Measurements from ENCODE around the gene MMP14.
"Not testable (repeated sequence)": the region's sequence is repeated elsewhere in the genome, so short reads cannot be mapped to it uniquely, and the experiment has no call there.

MMP14 gene
- 0.39 to 1.8 (median 1.6) reads per million in 4 experiments for total RNA-seq

DNA sequence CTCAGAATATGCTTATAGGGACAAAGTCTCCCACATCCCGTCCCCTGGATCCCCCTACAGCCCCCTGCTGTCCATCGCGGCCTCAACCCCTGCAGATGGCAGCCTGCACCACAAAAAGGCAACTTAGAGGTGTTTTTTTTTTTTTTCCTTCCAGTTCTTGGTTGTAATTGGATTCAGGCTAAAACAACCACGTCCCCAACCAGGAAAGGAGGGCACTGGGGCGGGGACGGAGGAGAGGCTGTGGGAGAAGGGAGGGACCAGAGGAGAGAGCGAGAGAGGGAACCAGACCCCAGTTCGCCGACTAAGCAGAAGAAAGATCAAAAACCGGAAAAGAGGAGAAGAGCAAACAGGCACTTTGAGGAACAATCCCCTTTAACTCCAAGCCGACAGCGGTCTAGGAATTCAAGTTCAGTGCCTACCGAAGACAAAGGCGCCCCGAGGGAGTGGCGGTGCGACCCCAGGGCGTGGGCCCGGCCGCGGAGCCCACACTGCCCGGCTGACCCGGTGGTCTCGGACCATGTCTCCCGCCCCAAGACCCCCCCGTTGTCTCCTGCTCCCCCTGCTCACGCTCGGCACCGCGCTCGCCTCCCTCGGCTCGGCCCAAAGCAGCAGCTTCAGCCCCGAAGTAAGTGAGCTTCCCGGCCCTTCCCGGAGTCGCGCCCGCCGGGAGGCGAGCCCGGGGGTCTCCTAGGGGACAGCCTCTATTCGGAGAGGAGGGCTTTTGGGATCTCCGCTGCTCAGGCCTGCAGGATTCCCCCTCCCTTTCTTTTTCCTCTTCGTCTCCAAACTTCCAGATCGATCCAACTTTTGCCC, at the start of gene MMP14:
Gene MMP14, plus strand, starts transcription at position 285 of the 813 bp plus-strand sequence. Its CDS starts 233 bp downstream, at position 518.
- no peak for DNase-seq

DNA sequence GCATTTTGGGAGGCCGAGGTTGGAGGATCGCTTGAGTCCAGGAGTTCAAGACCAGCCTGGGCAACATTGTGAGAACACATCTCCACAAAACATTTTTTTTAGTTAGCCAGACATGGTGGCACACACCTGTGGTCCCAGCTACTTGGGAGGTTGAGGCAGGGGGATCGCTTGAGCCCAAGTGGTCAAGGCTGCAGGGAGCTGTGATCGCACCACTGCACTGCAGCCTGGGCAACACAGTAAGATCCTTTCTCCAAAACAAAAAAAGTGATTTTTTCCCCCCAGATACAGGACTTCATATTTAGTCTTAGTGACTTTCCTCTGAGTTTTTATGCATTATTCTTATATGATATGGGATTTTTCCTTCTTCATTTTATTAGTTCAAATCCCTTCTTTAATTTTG, 49.7 kb upstream of the MMP14 start:
- DNase-seq: no peak

DNA sequence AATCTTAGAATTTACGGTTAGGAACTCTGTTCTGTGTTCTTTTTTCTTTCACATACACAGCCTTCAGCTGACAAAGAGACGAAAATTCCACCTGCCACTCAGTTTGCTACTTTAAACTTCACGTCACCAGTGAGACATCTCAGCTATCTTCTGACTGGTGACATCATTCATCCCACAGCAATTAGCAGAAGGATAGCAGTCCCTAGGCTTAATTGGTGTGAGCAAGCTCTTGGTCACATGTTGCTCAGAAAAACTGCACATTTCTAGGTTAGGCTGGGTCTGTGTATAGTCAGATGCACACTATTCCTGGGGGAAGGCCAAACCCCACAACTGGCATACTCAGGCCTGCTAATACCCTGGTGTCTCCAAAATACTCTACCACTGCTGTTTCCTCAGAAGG, 45.1 kb upstream of the MMP14 start:
- DNase-seq: no peak

DNA sequence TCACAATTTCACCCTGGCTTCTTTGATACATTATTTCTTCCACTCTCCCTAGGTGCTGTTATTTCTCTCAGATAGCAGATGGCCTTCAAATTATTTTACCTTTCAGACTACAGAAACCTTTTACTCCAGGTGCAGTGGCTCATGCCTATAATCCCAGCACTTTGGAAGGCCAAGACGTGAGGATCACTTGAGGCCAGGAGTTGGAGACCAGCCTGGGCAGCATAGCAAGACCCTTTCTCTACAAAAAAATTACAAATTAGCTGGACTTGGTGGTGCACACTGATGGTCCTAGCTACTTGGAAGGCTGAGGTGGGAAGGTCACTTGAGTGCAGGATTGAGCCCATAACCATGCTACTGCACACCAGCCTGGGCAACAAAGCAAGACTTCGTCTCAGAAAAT, 44.2 kb upstream of the MMP14 start:
- DNase-seq: no peak

DNA sequence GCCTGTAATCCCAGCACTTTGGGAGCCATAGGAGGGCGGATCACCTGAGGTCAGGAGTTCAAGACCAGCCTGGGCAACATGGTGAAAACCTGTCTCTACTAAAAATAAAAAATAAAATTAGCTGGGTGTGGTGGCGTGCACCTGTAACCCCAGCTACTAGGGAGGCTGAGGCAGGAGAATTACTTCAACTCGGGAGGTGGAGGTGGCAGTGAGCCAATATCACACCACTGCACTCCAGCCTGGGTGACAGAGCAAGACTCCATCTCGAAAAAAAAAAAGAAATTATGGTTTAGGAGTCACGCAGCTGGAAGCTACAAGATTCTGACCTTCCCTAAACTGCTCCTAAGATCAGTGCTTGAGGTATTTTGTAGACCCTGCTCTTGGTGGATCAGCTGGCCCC, 42.8 kb upstream of the MMP14 start:
- DNase-seq: not testable (repeated sequence)

DNA sequence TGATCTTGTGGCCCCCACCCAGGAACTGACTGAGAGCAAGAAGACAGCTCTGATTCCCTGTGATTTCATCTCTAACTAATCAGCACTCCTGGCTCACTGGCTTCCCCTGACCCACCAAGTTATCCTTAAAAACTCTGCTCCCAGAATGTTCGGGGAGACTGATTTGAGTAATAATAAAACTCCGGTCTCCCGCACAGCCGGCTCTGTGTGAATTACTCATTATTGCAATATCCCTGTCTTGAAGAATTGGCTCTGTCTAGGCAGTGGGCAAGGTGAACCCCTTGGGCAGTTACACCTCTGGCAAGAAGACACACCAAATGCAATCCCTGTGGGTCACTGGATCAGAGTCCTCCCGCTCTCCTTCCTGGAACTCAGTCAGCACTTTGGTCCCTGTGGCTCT, 42.4 kb upstream of the MMP14 start:
- DNase-seq: no peak

DNA sequence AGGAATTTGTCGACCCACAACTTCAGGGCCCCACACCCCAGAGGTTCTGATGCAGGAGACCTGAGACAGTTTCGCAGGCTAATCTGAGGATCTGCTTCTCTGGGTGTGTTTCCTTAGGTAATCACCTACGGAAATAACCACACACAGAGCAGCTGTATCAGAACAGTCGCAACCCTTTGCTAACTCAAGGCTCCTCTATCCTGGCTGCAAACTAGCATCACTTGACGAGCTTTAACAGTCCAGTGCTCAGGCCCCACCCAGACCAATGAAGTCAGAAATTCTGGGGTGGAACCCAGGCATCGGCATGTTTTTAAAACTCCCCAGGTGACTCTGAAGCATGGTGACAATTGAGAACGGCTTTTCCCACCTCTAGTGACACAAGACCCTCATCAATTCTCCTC, 41.8 kb upstream of the MMP14 start:
- DNase-seq: no peak

DNA sequence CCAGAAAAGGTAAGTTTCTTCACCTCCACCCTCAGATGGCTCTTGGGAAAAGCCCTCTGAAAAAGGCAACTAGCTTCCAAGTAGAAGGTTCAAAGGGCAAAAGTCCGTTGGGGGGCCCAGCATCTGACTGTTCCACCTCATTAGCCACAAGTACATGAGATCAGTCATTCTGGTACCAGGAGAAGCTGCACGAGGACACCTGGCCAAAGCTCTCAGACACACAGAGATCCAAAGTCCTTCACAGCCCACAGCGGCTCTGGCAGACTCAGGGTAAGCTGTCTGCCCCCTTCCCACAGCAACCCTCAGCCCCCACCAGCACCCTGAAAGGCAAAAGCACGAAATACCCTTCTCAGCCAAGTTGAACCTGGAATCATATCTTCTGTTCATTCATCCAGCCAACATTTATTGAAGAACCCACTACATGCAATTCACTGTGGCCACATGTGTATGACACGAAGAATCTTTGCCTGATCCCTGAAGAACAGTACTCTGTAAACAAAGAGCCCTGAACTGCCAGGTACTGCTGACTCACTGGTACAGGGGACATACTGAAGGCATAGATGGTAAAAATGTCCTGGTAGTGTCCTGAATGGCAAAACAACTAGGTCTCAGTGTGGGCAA, 40.2 kb upstream of the MMP14 start:
- no peak for DNase-seq

DNA sequence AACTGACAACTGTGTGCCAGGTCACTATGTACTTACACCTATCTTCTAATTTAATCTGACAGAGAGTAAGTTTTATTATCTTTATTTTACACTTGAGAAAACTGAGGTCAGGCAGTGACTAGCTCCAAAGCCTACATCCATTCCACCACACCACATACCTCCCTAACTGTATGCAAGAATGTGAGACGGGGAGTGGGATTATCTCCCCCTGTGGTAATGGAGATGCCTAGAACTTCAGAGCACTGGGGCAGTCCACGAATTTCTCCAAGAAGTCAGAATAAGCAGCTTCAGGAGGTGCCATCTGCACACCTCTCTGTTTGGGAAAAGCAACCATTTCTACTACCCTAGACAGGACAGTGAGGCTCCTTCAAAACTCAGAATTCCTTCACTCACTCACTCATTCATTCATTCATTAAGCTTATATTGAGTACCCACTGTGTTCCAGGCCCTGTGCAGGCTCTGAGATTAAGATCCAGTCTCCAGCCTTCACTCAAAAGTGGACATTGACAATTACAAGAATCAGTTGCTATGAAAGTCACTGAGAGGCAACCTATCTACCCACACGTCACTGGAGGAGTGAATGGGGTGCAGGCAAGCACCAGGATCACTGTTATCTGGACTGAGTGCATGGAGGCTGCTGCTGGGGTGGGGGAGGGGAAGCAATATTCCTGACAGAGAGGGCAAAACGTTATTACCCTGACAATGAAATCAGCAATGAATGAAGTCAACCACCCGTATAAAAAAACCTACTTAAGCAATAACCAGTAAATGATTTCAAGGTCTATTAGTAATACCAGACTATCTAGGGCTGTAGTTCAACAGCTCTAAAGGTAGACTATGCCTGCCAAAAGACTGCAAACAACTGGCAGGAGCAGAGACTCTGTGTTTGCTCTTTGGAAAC, 39.1 kb upstream of the MMP14 start:
- DNase-seq: no peak

DNA sequence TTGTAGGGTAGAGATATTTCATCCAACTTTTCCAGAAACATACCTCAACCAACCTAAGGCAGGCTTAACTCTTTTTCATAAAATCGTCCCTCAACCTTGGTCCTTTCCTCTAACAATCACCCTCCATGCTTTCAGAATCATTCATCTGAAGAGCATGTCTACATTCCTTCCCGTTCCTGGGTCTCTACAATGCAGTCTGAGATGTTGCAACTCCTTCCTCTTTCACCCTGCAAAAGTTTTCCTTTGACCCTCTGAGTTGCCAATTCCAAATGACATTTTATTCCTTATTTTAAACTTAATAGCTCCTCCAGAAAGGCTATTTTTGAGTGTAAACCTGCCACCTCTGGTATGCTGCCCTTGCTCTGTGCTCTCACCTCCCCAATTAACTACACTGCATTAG, 37.9 kb upstream of the MMP14 start:
- DNase-seq: no peak

DNA sequence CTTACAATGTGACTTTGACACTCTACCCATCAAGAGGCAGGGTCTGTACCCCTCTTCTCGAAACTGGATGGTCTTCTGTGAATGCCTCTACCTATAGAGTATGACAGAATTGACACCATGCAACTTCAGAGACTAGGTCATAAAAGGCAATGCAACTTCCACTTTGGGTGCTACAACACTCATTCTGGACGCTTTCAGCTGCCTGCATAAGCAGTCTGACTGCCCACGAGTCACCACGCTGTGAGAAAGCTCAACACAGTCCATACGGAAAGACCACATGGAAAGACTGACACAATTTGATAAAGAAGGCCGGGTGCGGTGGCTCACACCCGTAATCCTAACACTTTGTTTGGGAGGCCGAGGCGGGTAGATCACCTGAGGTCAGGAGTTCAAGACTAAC, 36.0 kb upstream of the MMP14 start:
- DNase-seq: no peak

DNA sequence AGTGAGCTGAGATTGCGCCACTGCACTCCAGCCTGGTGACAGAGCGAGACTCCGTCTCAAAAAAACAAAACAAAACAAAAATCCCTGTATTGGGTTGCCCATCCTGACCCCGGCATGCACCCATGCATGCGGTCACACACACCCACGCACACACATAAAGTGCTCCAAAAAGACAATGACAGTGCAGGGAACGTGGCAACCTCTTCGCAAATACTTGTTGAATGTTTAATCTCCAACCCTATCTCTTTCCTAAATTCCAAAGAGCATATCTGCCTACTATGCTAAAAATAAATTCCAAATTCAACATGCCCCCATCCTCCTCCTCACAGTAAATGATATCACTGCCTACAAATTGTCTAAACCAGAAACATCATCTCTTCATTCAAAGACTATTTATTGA, 34.7 kb upstream of the MMP14 start:
- DNase-seq: no peak

DNA sequence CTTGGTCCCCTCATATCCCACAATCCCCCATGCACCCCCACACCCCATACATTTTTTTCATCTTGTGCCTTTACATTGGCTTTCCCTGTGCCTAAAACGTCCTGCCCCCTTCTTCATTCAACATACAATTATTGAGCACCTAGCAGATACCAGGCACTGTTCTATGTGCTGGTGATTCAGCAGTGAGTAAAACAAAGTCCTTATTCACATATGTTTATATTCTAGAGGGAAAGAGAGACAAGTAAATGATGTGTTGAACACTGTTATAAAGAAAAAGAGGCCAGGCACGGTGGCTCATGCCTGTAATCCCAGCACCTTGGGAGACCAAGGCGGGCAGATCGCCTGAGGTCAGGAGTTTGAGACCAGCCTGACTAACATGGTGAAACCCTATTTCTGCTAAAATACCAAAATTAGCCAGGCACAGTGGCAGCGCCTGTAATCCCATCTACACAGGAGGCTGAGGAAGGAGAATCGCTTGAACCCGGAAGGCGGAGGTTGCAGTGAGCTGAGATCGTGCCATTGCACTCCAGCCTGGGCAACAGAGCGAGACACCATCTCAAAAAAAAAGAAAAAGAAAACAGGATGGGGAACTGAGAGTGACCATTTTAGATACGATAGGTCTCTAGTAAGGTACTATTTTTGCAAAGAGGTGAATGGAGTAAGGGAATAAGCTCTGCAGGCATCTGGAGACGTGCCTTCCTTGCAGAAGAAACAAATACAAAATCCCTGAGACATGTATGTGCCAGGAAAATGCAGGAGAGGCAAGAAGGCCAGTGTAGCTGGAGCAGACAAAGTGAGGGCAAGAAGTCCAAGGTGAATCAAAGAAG, 33.3 kb upstream of the MMP14 start:
- DNase-seq: no peak

DNA sequence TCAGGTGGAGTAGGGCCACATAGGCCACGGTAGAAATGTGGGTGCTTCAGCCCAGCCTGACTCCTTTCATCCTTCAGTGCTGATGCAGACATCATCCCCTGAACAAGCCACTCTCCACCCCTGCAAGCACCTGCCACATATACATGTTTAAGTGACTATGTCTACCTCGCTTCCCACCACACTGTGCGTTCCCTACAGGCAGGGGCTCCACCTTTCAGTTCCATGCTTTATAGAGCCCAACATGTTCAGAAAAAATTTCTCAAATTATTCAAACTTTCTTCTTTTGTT, 32.8 kb upstream of the MMP14 start:
- no peak for DNase-seq

DNA sequence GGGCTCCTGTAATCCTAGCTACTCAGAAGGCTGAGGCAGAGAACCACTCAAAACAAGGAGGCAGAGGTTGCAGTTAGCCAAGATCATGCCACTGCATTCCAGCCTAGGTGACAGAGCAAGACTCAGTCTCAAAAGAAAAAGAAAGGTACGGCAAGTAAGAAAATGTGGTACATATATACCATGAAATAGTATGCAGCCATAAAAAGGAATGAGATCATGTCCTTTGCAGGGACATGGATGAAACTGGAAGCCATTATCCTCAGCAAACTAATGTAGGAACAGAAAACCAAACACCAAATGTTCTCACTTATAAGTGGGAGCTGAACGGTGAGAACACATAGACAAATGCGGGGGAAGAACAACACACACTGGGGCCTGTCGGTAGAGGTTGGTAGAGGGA, 31.1 kb upstream of the MMP14 start:
- DNase-seq: not testable (repeated sequence)

DNA sequence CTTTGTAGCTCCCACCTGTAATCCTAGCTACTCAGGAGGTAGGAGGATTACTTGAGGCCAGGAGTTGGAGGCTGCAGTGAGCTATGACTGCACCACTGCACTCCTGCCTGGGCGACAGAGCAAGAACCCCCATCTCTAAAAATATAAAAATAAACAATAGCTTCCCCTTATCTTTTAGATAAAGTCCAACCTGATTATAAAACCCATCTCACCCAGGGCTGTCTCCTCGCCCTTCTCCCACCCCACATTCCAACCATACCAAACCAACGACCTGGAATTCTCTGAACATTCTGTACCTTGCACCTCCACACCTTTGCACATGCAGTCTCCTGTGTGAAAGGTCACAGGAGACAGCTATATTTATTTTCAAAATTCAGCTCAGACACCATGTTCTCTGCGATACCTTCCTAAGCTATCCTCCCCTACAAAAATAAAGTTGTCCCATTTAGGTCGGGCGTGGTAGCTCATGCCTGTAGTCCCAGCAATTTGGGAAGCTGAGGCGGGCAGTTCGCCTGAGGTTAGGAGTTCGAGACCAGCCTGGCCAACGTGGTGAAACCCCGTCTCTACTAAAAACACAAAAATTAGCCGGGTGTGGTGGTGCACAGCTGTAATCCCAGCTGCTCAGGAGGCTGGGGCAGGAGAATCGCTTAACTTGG, 28.8 kb upstream of the MMP14 start:
- no peak for DNase-seq

DNA sequence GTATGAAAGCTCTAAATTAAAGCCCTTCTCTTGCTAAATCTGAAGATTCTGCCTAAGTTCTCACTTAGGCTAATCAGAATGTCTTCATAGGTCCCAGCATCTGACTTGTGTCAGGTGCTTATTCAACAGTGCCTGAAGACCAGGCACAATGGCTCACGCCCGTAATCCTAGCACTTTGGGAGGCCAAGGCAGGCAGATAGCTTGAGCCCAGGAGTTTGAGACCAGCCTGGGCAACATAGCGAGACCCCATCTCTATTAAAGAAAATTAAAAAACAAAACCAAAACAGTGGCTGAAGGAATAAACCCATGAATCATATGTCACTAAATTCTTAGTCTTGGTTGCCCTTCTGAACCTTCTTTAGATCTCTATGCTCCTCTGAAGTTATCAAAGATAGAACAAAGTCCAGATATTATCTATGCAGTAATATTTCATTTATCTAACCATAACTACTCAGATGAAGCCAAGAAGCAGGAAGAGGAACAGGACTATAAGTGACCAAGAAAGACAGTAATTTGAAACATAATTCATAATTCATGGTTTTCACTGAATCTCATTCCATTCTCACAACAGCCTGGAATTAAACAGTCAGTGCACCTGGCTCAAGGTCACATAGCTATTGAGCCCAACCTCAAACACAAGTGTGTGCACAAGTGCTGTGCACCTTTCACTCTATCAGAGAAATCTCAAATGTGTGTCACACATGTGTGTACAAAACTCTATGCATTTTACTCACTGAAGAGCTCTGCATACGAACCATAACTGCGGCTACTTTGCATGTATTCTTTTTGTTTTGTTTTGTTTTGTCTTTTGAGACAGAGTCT, 27.8 kb upstream of the MMP14 start:
- no peak for DNase-seq

DNA sequence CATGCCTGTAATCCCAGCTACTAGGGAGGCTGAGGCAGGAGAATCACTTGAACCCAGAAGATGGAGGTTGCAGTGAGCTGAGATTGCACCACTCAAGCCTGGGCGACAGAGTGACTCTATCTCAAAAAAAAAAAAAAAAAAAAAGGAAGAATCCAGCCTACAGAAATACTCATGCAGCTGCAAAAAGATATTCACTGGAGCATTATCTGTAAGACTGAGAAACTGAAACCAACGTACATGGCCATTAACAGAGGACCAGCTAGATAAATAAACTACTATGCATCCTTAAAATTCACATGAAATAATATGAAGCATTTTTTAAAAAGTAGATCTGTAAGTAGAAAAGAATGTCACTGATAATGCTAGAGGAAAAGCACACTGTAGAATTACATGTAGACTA, 24.7 kb upstream of the MMP14 start:
- DNase-seq: no peak

DNA sequence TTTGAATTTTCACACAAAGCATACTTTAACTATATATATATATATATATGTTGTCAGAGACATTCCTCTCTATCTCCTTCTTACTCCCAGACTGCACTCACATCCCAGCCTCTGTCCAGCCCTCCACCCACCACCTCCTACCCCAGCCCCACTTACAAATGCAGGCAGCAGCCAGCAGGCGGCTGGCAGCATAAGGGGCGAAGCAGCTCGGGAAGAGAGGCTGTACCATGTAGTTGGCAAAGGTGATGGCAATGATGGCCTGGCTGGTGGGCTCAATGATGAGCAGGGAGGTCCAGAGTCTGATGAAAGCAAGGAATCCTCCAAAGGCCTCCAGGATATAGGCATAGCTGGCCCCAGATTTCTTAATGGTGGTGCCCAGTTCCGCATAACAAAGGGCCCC, 23.6 kb upstream of the MMP14 start:
- no peak for DNase-seq

DNA sequence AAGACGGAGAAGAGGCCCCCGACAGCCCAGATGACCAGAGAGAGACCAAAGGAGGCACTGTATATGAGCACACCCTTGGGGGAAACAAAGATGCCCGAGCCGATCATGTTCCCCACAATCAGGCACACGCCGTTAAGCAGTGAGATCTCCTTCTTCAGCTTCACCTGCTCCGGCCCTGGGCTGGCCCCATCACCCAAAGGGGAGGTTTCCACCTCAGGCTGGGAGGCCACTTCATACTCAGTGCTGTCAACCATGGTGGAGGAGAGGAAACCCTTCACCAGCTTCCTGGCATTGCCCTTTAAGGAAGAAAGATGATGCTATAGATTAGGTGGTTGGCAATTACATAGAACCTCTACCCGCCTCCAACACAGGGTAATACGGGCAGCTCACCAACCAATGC, 23.2 kb upstream of the MMP14 start:
- DNase-seq: no peak

DNA sequence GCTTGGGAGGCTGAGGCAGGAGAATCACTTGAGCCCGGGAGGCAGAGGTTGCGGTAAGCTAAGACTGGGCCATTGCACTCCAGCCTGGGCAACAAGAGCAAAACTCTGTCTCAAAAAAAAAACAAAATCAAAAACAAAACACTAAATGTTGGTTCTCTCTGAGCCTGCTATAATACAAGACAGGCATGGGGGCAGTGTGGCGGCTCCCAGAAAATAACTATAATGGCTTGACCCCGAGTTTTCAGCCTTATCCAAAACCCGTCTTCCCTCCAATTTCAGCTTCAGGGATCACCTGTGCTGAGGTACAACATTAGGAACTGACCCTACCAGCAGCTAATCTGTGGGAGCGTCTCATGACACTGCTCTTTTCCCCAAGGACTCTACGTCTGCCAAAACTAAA, 22.0 kb upstream of the MMP14 start:
- DNase-seq: no peak

All from effector CD8-positive, alpha-beta T cell (primary cell).